ENCODE measurements around the gene BID.

DNA sequence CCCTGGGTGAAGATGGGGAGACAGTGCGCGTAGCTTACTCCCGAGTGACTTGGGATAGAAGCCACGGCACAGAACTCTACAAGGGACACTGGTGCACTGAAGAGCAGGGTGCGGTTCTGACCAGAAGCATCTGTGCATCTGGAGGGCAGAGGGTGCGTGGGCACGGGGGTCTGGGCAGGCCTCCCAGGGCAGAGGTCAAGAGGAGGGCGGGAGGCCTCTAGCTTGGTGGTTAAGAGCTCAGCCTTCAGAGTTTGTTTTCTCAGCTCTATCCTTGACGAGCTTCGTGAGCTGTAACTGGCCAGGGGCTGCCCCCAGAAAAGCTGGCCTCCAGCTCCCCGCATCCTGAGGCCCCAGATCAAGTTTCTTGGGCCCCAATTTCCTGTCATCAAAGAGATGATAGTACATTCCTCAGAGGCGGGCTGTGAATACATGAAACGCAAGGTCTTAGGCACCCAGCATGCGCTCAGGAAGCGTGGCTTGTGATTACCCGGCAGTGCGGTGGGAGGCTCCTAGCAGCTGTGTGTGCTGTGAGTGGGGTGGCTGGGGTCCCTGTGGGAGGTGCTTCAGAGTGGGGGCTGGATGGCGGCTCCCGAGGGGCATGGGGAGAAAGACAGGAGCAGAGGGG, 6.0 kb upstream of the BID start:
- no peak for TF ChIP-seq POLR2A (IDR thresholded peaks at IDR 0.05; ENCODE audit: low read length)
- TF ChIP-seq GATA1 (IDR thresholded peaks at IDR 0.05; ENCODE audit: low read depth, low read length) = no peak
